ENCODE measurements around the gene CCDC68.

The CCDC68 gene

GRCh38 chr18:54872681-54873080 lies 86.6 kb downstream of the CCDC68 start:
- CTCF ChIA-PET: interaction anchor here (0.6 kb wide), 1 partner anchor 19 kb away, joined by 6 read pairs; no protein-coding TSS in a partner anchor
- no peak for TF ChIP-seq CTCF (conservative IDR thresholded peaks at IDR 0.05; ENCODE audit: low read depth)
- DNase-seq (ENCODE audit: low spot score): no peak
- POLR2A ChIA-PET (ENCODE audit: low non-redundant PET): no interaction called here
- no peak overlapping the region for H3K27ac ChIP-seq

GRCh38 chr18:54871231-54871630 lies 88.0 kb downstream of the CCDC68 start:
- no peak for TF ChIP-seq CTCF (conservative IDR thresholded peaks at IDR 0.05; ENCODE audit: low read depth)
- CTCF ChIA-PET: no interaction called here
- POLR2A ChIA-PET (ENCODE audit: low non-redundant PET): no interaction called here
- no peak overlapping the region for H3K27ac ChIP-seq
- no peak for DNase-seq (ENCODE audit: low spot score)

- ChIA-PET CTCF (no interaction called here), POLR2A (ENCODE audit: low non-redundant PET) (no interaction called here)
- no peak for DNase-seq (ENCODE audit: low spot score)
- TF ChIP-seq CTCF (conservative IDR thresholded peaks at IDR 0.05; ENCODE audit: low read depth): no peak
- H3K27ac ChIP-seq: no peak overlapping the region
Observed at GRCh38 chr18:54867131-54867530, 92.1 kb downstream of the CCDC68 start.

- ChIA-PET POLR2A (ENCODE audit: low non-redundant PET) (no interaction called here), CTCF (no interaction called here)
- no peak overlapping the region for H3K27ac ChIP-seq
- no peak for DNase-seq (ENCODE audit: low spot score)
- no peak for TF ChIP-seq CTCF (conservative IDR thresholded peaks at IDR 0.05; ENCODE audit: low read depth)
Observed at GRCh38 chr18:54860941-54861340, 98.3 kb downstream of the CCDC68 start.

- DNase-seq (ENCODE audit: low spot score): no peak
- H3K27ac ChIP-seq: no peak overlapping the region
- POLR2A ChIA-PET (ENCODE audit: low non-redundant PET): no interaction called here
- no peak for TF ChIP-seq CTCF (conservative IDR thresholded peaks at IDR 0.05; ENCODE audit: low read depth)
- CTCF ChIA-PET: no interaction called here
Observed at GRCh38 chr18:54859667-54860421, 99.4 kb downstream of the CCDC68 start.

- no peak overlapping the region for H3K27ac ChIP-seq
- CTCF ChIA-PET: no interaction called here
- DNase-seq (ENCODE audit: low spot score): no peak
- POLR2A ChIA-PET (ENCODE audit: low non-redundant PET): no interaction called here
- no peak for TF ChIP-seq CTCF (conservative IDR thresholded peaks at IDR 0.05; ENCODE audit: low read depth)
Observed at GRCh38 chr18:54857499-54857898, 101.8 kb downstream of the CCDC68 start.
